Astrocyte of the cerebellum (primary cell): ENCODE measurements around the gene ANK2.

Source experiments
- DNase-seq: peaks from one replicate; pipeline ENCODE4 v3.0.0-alpha.2; 2011; ENCODE audit warnings: low read depth
- H3K4me3 ChIP-seq: 2 replicates; pipeline ENCODE4 v1.5.1; 2011; ENCODE audit warnings: mild to moderate bottlenecking, low read depth, low read length, moderate library complexity
- CTCF ChIP-seq: IDR thresholded peaks from 2 replicates; pipeline ENCODE4 v1.5.1; 2012; ENCODE audit warnings: low read length, low read depth, moderate library complexity, mild to moderate bottlenecking; ENCODE audit errors: missing control alignments
- in situ Hi-C: cut with HindIII; loops from 2 replicates; pipeline ENCODE4 v1.10.0; 2017; ENCODE audit warnings: low sequenced_read_pairs

The ANK2 gene

GRCh38 chr4:113365377-113365776, 315.9 kb downstream of the ANK2 start:
- in situ Hi-C loops, result no loop called here
- TF ChIP-seq CTCF, result no peak
- no peak overlapping the region for H3K4me3 ChIP-seq
- no peak for DNase-seq

- in situ Hi-C loops, result no loop called here
- no peak for TF ChIP-seq CTCF
- peak; percentile 13 for DNase-seq
Measured at GRCh38 chr4:113368056-113368455, 318.6 kb downstream of the ANK2 start.

DNA sequence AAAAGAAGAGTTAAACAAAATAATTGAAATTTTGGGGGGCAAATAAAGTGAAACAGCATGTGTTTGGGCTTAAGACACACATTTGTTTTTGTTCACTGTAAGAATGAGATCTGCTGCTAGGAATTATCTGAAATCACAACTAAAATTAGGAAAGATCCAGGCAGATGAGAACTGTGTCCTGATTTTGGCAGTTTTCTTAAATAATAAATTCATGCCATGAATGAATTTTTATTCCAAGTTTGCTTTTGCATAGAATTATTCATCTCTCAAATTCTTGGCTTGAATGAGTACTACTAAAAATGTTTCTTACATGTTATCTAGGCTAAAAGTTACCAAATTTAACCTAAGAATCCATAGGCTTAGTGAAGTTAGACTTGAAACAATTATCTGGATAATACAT, 321.7 kb downstream of the ANK2 start:
- TF ChIP-seq CTCF, result no peak
- in situ Hi-C loops, result no loop called here
- no peak for DNase-seq
- H3K4me3 ChIP-seq, result no peak overlapping the region

More at GRCh38 chr4:113368056-113368455, 318.6 kb downstream of the ANK2 start:
- H3K4me3 ChIP-seq, result no peak overlapping the region

DNA sequence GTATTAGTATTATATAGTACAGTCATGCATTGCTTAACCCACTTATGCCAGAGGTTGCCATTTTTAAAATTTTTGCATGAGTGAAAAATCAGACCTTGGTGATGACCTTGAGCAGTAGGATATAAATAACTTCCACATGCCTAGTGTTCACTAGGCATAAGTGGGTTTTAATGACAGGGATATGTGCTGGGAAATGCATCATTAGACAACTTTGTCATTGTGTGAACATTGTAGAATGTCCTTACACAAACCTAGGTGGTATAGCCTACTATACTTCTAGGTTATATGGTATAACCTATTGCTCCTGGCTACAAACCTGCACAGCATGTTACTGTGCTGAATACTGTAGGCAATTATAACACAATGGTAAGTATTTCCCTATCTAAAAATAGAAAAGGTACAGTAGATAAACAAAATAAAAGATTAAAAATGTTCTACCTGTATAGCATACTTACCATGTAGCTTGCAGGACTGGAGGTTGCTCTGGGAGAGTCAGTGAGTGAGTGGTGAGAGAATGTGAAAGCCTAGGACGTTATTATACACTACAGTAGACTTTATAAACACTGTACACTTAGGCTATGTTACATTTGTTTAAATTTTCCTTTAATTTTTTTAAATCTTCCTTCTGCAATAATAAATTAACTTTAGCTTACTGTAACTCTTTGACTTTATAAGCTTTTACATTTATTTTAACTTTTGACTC, 326.7 kb downstream of the ANK2 start:
- TF ChIP-seq CTCF, result no peak
- in situ Hi-C loops, result no loop called here
- no peak for DNase-seq
- no peak overlapping the region for H3K4me3 ChIP-seq

GRCh38 chr4:113378836-113379235, 329.4 kb downstream of the ANK2 start:
- TF ChIP-seq CTCF, result no peak
- in situ Hi-C loops, result no loop called here
- no peak for DNase-seq
- H3K4me3 ChIP-seq, result no peak overlapping the region

GRCh38 chr4:113382704-113383103, 333.3 kb downstream of the ANK2 start:
- DNase-seq, result no peak
- no peak overlapping the region for H3K4me3 ChIP-seq
- in situ Hi-C loops, result no loop called here
- TF ChIP-seq CTCF, result no peak
